Spinal cord (tissue), 10 donors: ENCODE data around the gene CECR2. TPM values are rescaled to one million over a fixed set of nuclear protein-coding genes. Genes with fewer than 3 reads are reported as not detected.

ENCODE experiments used
- DNase-seq, 6 donors: peaks; one replicate each; pipeline versions ENCODE4 v3.0.0 to v3.0.0-alpha.2; 2013 to 2015; ENCODE audit warnings: low spot score in 6 of 6, low read depth in 4 of 6
- H3K27ac ChIP-seq: one replicate; pipeline ENCODE4 v1.5.1; 2013; ENCODE audit warnings: low read depth, low read length, control low read depth
- H3K27me3 ChIP-seq: one replicate; pipeline ENCODE4 v1.6.1; 2013; ENCODE audit warnings: low read length; ENCODE audit not compliant: control insufficient read depth, insufficient read depth
- H3K36me3 ChIP-seq: one replicate; pipeline ENCODE4 v1.6.1; 2013; ENCODE audit warnings: low read length; ENCODE audit not compliant: control insufficient read depth, insufficient read depth
- H3K4me1 ChIP-seq: one replicate; pipeline ENCODE4 v1.6.1; 2013; ENCODE audit warnings: low read length; ENCODE audit not compliant: control insufficient read depth, insufficient read depth
- H3K4me3 ChIP-seq: one replicate; pipeline ENCODE4 v1.5.1; 2013; ENCODE audit warnings: low read depth, low read length, control low read depth
- H3K9me3 ChIP-seq: one replicate; pipeline ENCODE4 v1.6.1; 2013; ENCODE audit warnings: low read length; ENCODE audit not compliant: control insufficient read depth, insufficient read depth
- WGBS: methylation state at CpG from one replicate; pipeline ENCODE4 v1.1.5; 2013; ENCODE audit warnings: missing lambda C conversion rate; ENCODE audit not compliant: insufficient coverage; 5-methylcytosine and 5-hydroxymethylcytosine counted together
- polyA plus RNA-seq, 2 donors: library from polyadenylated mRNA; unstranded; fragments of 120-200 nt; gene quantifications; one replicate each; pipeline ENCODE4 v1.2.1, GENCODE V29; 2013; ENCODE audit not compliant: insufficient read length in 2 of 2
- total RNA-seq, 2 donors: library from RNA; depleted of rRNA in 1 of 2; stranded (reverse); fragments of 120-200 nt in 1 of 2; fragments of >200 nt in 1 of 2; gene quantifications; one replicate each; pipeline versions ENCODE4 v1.2.3 to v1.2.4, GENCODE V29; 2013 to 2014
- donor health status: healthy.

CECR2 gene
- total and polyA plus RNA-seq, 4 donors = 5.1 to 17.0 (median 10.8) TPM

DNA sequence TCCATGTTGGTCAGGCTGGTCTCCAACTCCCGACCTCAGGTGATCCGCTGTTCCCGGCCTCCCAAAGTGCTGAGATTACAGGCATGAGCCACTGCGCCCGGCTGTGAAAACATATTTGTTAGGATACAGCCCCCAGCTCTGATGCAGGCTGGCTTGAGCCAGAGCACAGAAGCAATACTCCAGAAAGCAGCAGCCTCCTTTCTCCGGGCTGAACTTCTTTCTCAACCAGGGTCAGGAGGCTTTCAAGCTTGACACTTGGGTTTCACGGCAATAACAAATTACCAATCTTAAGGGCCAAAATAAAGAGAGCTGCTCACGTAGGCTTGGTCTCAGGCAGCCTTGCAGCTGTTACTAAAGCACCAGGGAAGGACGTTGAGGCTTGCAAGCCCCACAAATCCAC lies 10.8 kb upstream of the CECR2 start:
- Histone ChIP-seq H3K4me1 (peaks cover 6% of the 10 kb centered on the region), H3K4me3 (no peak overlapping the region), H3K9me3 (no peaks in the 10 kb centered on the region), H3K36me3 (no peaks in the 10 kb centered on the region), H3K27ac (peak overlapping the region; percentile 57), H3K27me3 (no peaks in the 10 kb centered on the region)
- DNase-seq = peak in 2 of 6 donors; percentile 28 to 60
- 35% methylated on average over 7 of the region's 9 CpGs for WGBS

DNA sequence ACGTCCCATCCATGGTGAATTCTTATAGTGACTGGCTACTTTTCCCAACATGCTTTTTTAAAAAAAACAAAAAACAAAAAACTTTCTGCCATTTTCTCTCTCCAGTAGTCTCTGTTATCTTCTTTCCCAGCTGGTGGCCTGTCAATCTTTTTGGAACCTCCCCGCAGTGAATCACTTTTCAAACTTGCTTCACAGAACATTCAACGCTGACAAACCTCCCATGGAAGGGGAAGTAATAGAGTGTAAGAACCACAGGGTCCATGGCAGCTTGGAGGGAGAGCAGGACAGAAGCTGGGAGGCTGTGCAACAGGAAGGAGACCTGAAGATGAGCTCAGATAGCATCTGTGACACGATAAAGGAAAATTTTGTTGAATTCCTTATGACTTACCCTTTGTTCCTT lies 9.8 kb upstream of the CECR2 start:
- H3K36me3 ChIP-seq = no peaks in the 10 kb centered on the region
- H3K9me3 ChIP-seq = no peaks in the 10 kb centered on the region
- H3K4me3 ChIP-seq = no peak overlapping the region
- no peak for DNase-seq
- H3K27me3 ChIP-seq = no peaks in the 10 kb centered on the region
- H3K4me1 ChIP-seq = peaks cover 6% of the 10 kb centered on the region
- no peak overlapping the region for H3K27ac ChIP-seq
- 92% methylated on average over 1 of the region's 4 CpGs for WGBS

DNA sequence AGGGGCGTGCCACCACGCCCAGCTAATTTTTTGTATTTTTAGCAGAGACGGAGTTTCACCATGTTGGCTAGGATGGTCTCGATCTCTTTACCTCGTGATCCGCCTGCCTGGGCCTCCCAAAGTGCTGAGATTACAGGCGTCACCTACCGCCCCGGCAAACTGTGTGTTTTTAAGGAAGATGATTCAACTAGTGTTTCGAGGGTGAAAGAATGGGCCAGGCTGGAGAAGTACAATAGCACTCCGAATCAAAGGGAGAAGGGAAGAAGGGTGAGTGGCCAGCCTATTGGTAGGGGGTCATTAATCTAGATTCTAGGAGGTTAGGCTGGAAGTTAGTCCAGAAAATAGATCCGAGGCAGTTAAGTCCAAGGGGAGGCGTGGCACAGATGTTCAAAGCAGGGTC lies 2.9 kb upstream of the CECR2 start:
- DNase-seq = no peak
- Histone ChIP-seq H3K9me3 (no peaks in the 10 kb centered on the region), H3K27ac (no peak overlapping the region), H3K36me3 (no peaks in the 10 kb centered on the region), H3K27me3 (no peaks in the 10 kb centered on the region), H3K4me3 (no peak overlapping the region), H3K4me1 (peaks cover 13% of the 10 kb centered on the region)
- 76% methylated on average over 13 of the region's 13 CpGs for WGBS

DNA sequence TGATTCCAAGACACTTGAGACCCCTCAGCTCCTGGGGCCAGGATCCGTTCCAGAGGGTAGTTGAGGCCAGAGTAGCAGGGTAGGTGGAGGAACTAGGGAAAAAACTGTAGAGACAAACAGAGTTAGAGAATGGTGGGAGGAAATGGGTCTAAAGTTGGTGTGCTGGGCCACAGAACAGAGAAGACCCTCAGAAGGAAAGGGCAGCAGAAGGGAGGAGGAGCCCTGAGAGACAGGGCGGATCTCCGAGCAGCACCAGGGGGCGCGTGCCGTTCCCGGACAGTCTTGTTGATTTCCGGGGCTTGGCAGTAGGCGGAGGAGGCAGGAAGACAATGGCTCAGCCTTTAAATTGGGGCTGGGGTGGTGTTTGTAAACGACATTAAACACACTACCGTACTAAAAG lies 2.4 kb upstream of the CECR2 start:
- Histone ChIP-seq H3K36me3 (no peaks in the 10 kb centered on the region), H3K4me1 (peaks cover 13% of the 10 kb centered on the region), H3K4me3 (no peak overlapping the region), H3K9me3 (no peaks in the 10 kb centered on the region), H3K27ac (no peak overlapping the region), H3K27me3 (no peaks in the 10 kb centered on the region)
- DNase-seq = peak in 2 of 6 donors; percentile 48 to 69
- WGBS = 34% methylated on average over 2 of the region's 11 CpGs

DNA sequence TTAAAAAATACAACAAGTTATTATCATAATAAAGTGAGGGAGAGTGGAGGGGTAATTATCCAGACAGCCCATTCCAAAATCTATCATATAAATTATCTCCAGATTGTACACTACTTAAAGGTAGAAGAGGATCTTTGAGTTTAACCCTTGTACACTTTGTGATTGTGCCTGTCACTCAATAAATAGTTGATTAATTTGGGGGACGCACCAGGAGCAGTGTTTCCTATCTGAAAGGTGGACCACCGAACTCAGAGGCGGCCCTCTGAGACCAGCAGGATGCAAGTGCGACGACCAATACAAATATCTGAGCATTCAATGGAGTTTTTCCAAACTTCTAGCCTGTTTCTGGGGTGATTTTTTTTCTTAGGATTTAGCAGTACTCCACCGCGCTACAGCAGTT lies 1.1 kb upstream of the CECR2 start:
- Histone ChIP-seq H3K27ac (peak overlapping the region; percentile 81), H3K9me3 (no peaks in the 10 kb centered on the region), H3K4me1 (peaks cover 13% of the 10 kb centered on the region), H3K4me3 (peak overlapping the region; percentile 61), H3K27me3 (no peaks in the 10 kb centered on the region), H3K36me3 (no peaks in the 10 kb centered on the region)
- whole genome bisulfite sequencing = 0% methylated on average over 5 of the region's 7 CpGs
- DNase-seq = no peak

DNA sequence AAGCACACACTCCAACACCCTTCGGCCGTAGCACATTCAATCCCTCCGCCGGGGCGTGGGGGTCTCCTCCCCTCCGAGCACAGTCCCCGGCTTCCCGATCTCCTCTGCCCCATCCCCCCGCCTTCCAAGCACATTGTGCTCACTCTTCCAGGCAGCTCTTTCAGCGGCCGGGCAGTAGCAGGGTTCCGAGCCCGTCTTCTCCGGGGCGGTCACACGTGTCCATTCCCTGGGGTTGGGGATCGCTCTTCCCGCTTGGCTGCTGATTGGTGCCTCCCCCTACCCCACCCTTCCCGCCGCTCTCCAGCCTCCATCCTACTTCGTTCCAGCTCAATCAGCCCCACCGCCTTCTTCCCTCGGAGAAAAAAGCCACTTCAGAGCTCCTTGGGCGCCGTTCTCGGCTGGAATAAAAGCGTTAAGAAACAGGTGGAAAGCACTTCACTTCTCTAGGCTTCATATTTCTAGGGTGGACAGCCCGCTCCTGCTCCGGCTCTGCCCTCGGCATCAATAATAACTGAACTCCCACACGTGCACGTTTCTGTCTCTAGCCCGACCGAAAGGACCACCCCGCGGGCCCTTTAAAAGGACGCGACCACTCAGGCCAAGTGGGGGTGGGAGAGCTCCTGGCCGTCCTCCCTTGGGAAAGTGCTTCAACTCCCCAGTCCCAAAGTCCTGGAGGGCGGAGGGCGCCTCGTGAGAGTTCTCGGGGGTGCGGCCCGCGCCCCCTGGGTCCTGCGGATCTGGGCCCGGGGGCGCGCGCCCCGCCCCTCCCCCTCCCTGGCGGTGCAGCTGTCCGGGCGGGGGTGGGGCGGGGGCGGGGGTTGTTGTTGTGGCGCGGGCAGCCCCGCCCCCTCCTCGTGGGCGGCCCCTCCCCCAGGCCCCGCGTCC lies 464 bp upstream of the CECR2 start:
- Histone ChIP-seq H3K36me3 (no peaks in the 10 kb centered on the region), H3K9me3 (no peaks in the 10 kb centered on the region), H3K27ac (peak overlapping the region; percentile 81), H3K27me3 (no peaks in the 10 kb centered on the region), H3K4me1 (peaks cover 13% of the 10 kb centered on the region), H3K4me3 (peak overlapping the region; percentile 61)
- WGBS = under 1% methylated on average over 45 of the region's 64 CpGs
- peak in 5 of 6 donors; percentile 67 to 93 (median 72) for DNase-seq

DNA sequence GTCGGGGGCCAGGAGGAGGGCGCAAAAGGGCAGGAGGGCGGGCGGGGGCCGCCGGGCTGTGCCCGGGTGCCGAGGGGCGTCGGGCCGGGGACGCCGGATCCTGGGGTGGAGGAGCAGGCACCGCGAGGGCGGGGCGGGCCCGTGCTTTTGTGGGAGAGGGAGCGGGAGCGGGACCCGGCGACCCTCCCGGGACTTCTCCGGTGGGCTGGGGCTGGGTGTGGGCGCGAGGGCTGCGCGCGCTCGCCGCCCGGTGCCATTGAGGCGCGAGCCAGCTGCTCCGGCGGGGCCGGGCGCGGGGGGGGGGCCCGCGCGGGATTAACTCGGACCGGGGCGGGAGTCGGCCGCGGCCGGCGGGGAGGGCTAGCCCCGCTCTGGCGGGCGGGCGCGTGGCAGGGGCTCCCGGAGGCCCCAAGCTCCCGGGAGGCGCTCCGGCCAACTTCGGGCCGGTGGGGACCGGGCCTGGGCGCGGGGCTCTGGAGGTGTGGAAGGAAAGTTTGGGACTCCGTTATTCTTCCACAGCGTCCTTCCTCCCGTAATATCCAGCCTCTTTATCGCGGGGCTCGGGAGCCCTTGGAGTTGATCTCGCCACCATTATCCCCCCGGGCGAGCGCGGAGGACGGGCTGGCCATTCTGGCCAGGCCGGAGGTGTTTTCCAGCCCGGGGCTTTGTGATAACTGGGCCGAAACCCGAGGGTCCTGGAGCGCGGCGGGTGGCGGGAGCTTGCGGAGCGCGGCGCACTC lies 936 bp downstream of the CECR2 start:
- H3K9me3 ChIP-seq = no peaks in the 10 kb centered on the region
- no peaks in the 10 kb centered on the region for H3K36me3 ChIP-seq
- under 1% methylated on average over 85 of the region's 88 CpGs for WGBS
- peaks cover 13% of the 10 kb centered on the region for H3K4me1 ChIP-seq
- H3K27ac ChIP-seq = peak overlapping the region; percentile 73
- peak overlapping the region; percentile 60 for H3K4me3 ChIP-seq
- peak in 2 of 6 donors; percentile 31 to 52 for DNase-seq
- H3K27me3 ChIP-seq = no peaks in the 10 kb centered on the region

DNA sequence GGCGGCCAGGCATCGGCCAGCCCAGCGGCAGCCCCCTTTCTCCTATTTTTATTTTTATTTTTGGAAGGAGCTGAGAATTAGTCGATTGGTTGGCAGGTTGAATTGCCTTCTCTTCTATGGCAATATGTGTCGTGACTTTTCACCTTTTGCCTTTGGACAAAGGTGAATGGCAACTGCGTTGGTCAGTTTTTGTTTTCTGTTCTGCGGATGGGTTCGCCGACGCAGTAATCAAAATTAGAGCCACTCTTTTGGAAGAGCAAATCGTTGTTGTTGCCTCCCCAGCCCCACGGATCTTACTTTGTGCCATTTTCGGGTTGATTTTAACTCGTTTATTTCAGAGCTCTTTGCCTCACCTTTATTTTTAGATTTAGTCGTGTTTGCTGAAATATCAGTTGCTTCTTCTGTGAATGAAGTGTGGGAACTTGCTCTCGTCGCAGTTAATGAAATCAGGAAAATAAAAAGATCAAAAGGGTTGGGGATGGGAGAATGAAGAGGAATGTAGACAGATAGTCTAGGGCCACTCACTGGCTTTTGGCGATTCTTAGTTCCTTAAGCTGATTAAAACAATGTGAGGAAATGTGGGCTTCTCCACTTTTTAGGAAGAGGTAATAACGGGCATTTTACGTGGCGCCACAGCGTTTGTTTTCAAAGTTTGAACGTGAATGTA lies 1.6 kb downstream of the CECR2 start:
- peak overlapping the region; percentile 60 for H3K4me3 ChIP-seq
- peaks cover 16% of the 10 kb centered on the region for H3K4me1 ChIP-seq
- WGBS = under 1% methylated on average over 13 of the region's 23 CpGs
- peak in 2 of 6 donors; percentile 45 to 46 for DNase-seq
- peak overlapping the region; percentile 73 for H3K27ac ChIP-seq
- no peaks in the 10 kb centered on the region for H3K27me3 ChIP-seq
- H3K36me3 ChIP-seq = no peaks in the 10 kb centered on the region
- no peaks in the 10 kb centered on the region for H3K9me3 ChIP-seq

DNA sequence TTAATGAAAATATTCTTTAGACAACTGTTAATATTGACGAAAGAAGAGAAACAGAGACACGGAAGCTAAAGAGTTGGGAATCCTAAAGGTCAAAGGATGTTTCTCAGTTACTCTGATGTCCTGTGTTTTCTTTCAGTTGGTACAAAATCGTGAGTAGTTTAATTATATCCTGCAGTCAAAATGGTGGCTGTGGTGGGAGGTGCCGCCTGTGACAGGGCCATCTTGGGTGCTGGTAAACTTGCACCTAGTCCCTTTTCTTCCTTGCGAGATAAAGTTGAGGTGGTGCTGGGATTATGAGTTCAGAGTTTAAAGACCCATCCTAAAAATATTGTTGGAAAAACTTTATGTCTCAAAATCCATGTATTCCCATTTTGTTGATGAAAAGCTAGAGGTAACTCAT lies 2.2 kb downstream of the CECR2 start:
- Histone ChIP-seq H3K27me3 (no peaks in the 10 kb centered on the region), H3K4me1 (peaks cover 20% of the 10 kb centered on the region), H3K27ac (no peak overlapping the region)

More for the DNA sequence above, 2.2 kb downstream of the CECR2 start:
- Histone ChIP-seq H3K4me3 (no peak overlapping the region), H3K36me3 (no peaks in the 10 kb centered on the region), H3K9me3 (no peaks in the 10 kb centered on the region)
- DNase-seq = no peak
- WGBS = 8% methylated on average over 2 of the region's 5 CpGs
